ENCODE data around the gene PTPN9. TPM values are rescaled to one million over a fixed set of nuclear protein-coding genes. Genes with fewer than 3 reads are reported as not detected.
A peak's percentile ranks its signal among the peaks of the same experiment; 100 is the strongest.

Gene PTPN9
- total and polyA plus RNA-seq, 2 of the 13 experiments (the other 11 are each of a cell fraction or from before 2014, with no cell fraction given): 16.6 to 19.9 TPM

DNA sequence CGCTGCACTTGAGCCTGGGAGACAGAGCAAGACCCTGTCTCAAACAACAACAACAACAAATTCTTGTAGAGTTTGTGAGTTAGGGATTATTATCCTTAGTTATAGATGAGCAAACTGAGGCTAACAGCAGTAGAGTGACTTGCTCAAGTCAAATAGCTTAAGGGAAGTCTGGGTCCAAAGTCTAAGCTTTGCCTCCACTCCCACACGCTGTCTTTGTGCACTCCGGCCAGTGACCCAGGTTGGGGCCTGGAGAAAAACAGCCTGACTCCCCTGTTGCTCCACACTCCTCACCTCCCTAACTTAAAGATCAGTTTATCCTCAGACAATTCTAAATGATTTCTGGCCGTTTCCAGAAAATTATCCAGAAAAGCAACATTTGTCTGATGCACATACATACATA, 118.5 kb downstream of the PTPN9 start (continued):
- TF ChIP-seq, protein P1, sequence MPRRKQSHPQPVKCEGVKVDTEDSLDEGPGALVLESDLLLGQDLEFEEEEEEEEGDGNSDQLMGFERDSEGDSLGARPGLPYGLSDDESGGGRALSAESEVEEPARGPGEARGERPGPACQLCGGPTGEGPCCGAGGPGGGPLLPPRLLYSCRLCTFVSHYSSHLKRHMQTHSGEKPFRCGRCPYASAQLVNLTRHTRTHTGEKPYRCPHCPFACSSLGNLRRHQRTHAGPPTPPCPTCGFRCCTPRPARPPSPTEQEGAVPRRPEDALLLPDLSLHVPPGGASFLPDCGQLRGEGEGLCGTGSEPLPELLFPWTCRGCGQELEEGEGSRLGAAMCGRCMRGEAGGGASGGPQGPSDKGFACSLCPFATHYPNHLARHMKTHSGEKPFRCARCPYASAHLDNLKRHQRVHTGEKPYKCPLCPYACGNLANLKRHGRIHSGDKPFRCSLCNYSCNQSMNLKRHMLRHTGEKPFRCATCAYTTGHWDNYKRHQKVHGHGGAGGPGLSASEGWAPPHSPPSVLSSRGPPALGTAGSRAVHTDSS (CRISPR knock-in tag; conservative IDR thresholded peaks at IDR 0.05): no peak
- TF ChIP-seq CEBPB (IDR thresholded peaks at IDR 0.05; ENCODE audit: borderline replicate concordance, low read depth, low read length) (no peak), SALL2 (CRISPR knock-in tag; IDR thresholded peaks at IDR 0.05) (no peak), TAF15 (IDR thresholded peaks at IDR 0.05; ENCODE audit: low read depth, low read length, poor library complexity, severe bottlenecking) (no peak), ZNF460 (CRISPR knock-in tag; IDR thresholded peaks at IDR 0.05; ENCODE audit: borderline replicate concordance) (no peak), MXD4 (CRISPR knock-in tag; IDR thresholded peaks at IDR 0.05) (no peak), ZNF207 (IDR thresholded peaks at IDR 0.05; ENCODE audit: borderline replicate concordance) (no peak), SPEN (CRISPR knock-in tag; IDR thresholded peaks at IDR 0.05; ENCODE audit: low read depth) (no peak), HNF4G (IDR thresholded peaks at IDR 0.05; ENCODE audit: borderline replicate concordance, low read depth, low read length) (peak; percentile 78; the same call in 1 of the 2 replicates), HNF4G (CRISPR knock-in tag; IDR thresholded peaks at IDR 0.05; ENCODE audit: borderline replicate concordance, low read depth) (no peak), ZNF20 (CRISPR knock-in tag; IDR thresholded peaks at IDR 0.05) (no peak), KAT7 (CRISPR knock-in tag; IDR thresholded peaks at IDR 0.05; ENCODE audit: borderline replicate concordance) (no peak)
- TF ChIP-seq, protein P2, sequence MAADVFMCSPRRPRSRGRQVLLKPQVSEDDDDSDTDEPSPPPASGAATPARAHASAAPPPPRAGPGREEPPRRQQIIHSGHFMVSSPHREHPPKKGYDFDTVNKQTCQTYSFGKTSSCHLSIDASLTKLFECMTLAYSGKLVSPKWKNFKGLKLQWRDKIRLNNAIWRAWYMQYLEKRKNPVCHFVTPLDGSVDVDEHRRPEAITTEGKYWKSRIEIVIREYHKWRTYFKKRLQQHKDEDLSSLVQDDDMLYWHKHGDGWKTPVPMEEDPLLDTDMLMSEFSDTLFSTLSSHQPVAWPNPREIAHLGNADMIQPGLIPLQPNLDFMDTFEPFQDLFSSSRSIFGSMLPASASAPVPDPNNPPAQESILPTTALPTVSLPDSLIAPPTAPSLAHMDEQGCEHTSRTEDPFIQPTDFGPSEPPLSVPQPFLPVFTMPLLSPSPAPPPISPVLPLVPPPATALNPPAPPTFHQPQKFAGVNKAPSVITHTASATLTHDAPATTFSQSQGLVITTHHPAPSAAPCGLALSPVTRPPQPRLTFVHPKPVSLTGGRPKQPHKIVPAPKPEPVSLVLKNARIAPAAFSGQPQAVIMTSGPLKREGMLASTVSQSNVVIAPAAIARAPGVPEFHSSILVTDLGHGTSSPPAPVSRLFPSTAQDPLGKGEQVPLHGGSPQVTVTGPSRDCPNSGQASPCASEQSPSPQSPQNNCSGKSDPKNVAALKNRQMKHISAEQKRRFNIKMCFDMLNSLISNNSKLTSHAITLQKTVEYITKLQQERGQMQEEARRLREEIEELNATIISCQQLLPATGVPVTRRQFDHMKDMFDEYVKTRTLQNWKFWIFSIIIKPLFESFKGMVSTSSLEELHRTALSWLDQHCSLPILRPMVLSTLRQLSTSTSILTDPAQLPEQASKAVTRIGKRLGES (CRISPR knock-in tag; IDR thresholded peaks at IDR 0.05; ENCODE audit: borderline replicate concordance): no peak
- TF ChIP-seq, protein P3, sequence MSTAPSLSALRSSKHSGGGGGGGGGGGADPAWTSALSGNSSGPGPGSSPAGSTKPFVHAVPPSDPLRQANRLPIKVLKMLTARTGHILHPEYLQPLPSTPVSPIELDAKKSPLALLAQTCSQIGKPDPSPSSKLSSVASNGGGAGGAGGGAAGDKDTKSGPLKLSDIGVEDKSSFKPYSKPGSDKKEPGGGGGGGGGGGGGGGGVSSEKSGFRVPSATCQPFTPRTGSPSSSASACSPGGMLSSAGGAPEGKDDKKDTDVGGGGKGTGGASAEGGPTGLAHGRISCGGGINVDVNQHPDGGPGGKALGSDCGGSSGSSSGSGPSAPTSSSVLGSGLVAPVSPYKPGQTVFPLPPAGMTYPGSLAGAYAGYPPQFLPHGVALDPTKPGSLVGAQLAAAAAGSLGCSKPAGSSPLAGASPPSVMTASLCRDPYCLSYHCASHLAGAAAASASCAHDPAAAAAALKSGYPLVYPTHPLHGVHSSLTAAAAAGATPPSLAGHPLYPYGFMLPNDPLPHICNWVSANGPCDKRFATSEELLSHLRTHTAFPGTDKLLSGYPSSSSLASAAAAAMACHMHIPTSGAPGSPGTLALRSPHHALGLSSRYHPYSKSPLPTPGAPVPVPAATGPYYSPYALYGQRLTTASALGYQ (CRISPR knock-in tag; IDR thresholded peaks at IDR 0.05): no peak
- TF ChIP-seq, protein P4, sequence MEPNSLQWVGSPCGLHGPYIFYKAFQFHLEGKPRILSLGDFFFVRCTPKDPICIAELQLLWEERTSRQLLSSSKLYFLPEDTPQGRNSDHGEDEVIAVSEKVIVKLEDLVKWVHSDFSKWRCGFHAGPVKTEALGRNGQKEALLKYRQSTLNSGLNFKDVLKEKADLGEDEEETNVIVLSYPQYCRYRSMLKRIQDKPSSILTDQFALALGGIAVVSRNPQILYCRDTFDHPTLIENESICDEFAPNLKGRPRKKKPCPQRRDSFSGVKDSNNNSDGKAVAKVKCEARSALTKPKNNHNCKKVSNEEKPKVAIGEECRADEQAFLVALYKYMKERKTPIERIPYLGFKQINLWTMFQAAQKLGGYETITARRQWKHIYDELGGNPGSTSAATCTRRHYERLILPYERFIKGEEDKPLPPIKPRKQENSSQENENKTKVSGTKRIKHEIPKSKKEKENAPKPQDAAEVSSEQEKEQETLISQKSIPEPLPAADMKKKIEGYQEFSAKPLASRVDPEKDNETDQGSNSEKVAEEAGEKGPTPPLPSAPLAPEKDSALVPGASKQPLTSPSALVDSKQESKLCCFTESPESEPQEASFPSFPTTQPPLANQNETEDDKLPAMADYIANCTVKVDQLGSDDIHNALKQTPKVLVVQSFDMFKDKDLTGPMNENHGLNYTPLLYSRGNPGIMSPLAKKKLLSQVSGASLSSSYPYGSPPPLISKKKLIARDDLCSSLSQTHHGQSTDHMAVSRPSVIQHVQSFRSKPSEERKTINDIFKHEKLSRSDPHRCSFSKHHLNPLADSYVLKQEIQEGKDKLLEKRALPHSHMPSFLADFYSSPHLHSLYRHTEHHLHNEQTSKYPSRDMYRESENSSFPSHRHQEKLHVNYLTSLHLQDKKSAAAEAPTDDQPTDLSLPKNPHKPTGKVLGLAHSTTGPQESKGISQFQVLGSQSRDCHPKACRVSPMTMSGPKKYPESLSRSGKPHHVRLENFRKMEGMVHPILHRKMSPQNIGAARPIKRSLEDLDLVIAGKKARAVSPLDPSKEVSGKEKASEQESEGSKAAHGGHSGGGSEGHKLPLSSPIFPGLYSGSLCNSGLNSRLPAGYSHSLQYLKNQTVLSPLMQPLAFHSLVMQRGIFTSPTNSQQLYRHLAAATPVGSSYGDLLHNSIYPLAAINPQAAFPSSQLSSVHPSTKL (CRISPR knock-in tag; IDR thresholded peaks at IDR 0.05): peak; percentile 41; the same call in 1 of the 2 replicates
- TF ChIP-seq, protein P5, sequence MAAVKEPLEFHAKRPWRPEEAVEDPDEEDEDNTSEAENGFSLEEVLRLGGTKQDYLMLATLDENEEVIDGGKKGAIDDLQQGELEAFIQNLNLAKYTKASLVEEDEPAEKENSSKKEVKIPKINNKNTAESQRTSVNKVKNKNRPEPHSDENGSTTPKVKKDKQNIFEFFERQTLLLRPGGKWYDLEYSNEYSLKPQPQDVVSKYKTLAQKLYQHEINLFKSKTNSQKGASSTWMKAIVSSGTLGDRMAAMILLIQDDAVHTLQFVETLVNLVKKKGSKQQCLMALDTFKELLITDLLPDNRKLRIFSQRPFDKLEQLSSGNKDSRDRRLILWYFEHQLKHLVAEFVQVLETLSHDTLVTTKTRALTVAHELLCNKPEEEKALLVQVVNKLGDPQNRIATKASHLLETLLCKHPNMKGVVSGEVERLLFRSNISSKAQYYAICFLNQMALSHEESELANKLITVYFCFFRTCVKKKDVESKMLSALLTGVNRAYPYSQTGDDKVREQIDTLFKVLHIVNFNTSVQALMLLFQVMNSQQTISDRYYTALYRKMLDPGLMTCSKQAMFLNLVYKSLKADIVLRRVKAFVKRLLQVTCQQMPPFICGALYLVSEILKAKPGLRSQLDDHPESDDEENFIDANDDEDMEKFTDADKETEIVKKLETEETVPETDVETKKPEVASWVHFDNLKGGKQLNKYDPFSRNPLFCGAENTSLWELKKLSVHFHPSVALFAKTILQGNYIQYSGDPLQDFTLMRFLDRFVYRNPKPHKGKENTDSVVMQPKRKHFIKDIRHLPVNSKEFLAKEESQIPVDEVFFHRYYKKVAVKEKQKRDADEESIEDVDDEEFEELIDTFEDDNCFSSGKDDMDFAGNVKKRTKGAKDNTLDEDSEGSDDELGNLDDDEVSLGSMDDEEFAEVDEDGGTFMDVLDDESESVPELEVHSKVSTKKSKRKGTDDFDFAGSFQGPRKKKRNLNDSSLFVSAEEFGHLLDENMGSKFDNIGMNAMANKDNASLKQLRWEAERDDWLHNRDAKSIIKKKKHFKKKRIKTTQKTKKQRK (IDR thresholded peaks at IDR 0.05; ENCODE audit: low read length): no peak

All from HepG2 (cell line).